ENCODE data around the gene ETHE1. TPM values are rescaled to one million over a fixed set of nuclear protein-coding genes. Genes with fewer than 3 reads are reported as not detected.

Gene ETHE1
- total RNA-seq, 1 donor from 2014 or later: 32.4 TPM

DNA sequence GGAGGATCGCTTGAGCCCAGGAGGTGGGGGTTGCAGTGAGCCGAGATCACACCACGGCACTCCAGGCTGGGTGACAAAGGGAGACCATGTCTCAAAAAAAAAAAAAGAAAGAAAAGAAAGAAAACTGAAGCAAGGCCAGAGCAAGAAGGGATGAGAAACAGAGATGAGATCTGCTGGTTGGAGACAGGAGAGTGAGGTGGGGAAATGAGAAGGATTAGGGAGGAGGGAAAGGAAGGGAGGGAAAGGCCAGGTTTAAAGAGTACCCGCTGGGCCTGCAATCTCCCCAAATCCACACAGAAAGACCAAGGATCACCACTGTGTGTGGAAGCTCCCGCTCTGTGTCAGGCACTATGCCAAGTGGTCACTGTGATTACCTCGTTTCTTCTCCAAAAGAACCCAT, 45.3 kb downstream of the ETHE1 start:
- Histone ChIP-seq H3K9me3 (ENCODE audit: control insufficient read depth in 3 of 3, low read length in 3 of 3) (no peaks in the 10 kb centered on the region), H3K4me3 (ENCODE audit: low read length in 3 of 3) (no peak overlapping the region), H3K27ac (ENCODE audit: low read depth, low read length) (no peak overlapping the region), H3K36me3 (ENCODE audit: control insufficient read depth in 3 of 3, insufficient read depth in 3 of 3, low read length in 3 of 3) (peaks cover 0 to 2% (median 0%) of the 10 kb centered on the region in 3 donors), H3K27me3 (ENCODE audit: control insufficient read depth in 3 of 3, insufficient read depth in 3 of 3, low read length in 3 of 3) (no peaks in the 10 kb centered on the region), H3K9ac (ENCODE audit: low read depth in 1 of 3, low read length in 3 of 3) (no peak overlapping the region), H3K4me1 (ENCODE audit: control insufficient read depth in 3 of 3, insufficient read depth in 3 of 3, low read length in 3 of 3) (no peaks in the 10 kb centered on the region)

DNA sequence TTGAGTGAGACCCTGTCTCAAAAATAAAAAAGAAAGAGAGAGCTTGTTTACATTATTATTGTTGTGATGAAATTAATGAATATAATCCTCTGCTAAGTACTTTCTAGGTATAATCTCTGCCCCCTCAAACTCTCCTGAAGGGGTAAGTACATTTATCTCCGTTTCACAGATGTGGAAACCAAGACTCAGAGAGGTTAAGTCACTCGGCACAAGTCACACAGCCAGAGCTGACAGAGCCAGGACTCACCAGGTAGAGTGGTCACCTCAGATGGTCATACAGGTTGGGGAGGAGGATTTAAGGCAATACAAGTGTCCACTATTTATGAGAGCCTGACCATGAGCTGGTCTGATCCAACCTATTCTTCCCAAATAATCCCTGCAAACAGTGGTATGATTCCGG, 46.4 kb downstream of the ETHE1 start:
- H3K27ac ChIP-seq (ENCODE audit: low read depth, low read length): no peak overlapping the region
- no peaks in the 10 kb centered on the region for H3K4me1 ChIP-seq (ENCODE audit: control insufficient read depth in 3 of 3, insufficient read depth in 3 of 3, low read length in 3 of 3)
- no peak overlapping the region for H3K9ac ChIP-seq (ENCODE audit: low read depth in 1 of 3, low read length in 3 of 3)
- H3K4me3 ChIP-seq (ENCODE audit: low read length in 3 of 3): no peak overlapping the region
- no peaks in the 10 kb centered on the region for H3K9me3 ChIP-seq (ENCODE audit: control insufficient read depth in 3 of 3, low read length in 3 of 3)
- H3K27me3 ChIP-seq (ENCODE audit: control insufficient read depth in 3 of 3, insufficient read depth in 3 of 3, low read length in 3 of 3): no peaks in the 10 kb centered on the region
- H3K36me3 ChIP-seq (ENCODE audit: control insufficient read depth in 3 of 3, insufficient read depth in 3 of 3, low read length in 3 of 3): peaks cover 0 to 2% (median 0%) of the 10 kb centered on the region in 3 donors

DNA sequence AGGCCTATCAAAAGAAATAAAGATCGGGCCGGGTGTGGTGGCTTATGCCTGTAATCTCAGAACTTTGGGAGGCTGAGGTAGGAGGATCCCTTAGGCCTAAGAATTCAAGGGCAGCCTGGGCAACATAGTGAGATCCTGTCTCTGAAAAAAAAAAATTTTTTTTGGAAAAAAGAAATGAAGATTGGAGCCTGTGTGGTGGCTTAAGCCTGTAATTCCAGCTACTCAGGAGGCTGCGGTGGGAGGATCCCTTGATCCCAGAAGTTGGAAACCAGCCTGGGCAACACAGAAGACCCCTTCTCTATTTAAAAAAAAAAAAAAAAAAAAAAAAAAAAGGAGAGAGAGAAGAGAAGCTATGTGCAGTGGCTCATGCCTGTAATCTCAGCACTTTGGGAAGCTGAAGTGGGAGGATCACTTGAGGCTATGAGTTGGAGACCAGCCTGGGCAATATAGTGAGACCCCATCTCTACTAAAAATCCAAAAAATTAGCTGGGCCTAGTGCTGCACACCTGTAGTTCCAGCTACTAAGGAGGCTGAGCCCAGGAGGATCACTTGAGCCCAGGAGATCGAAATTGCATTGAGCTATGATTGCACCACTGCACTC, 46.9 kb downstream of the ETHE1 start:
- Histone ChIP-seq H3K36me3 (ENCODE audit: control insufficient read depth in 3 of 3, insufficient read depth in 3 of 3, low read length in 3 of 3) (peaks cover 0 to 2% (median 0%) of the 10 kb centered on the region in 3 donors), H3K4me3 (ENCODE audit: low read length in 3 of 3) (no peak overlapping the region), H3K4me1 (ENCODE audit: control insufficient read depth in 3 of 3, insufficient read depth in 3 of 3, low read length in 3 of 3) (peaks cover 3 to 4% (median 3%) of the 10 kb centered on the region in 3 donors), H3K27ac (ENCODE audit: low read depth, low read length) (no peak overlapping the region), H3K9me3 (ENCODE audit: control insufficient read depth in 3 of 3, low read length in 3 of 3) (no peaks in the 10 kb centered on the region), H3K9ac (ENCODE audit: low read depth in 1 of 3, low read length in 3 of 3) (no peak overlapping the region), H3K27me3 (ENCODE audit: control insufficient read depth in 3 of 3, insufficient read depth in 3 of 3, low read length in 3 of 3) (no peaks in the 10 kb centered on the region)

DNA sequence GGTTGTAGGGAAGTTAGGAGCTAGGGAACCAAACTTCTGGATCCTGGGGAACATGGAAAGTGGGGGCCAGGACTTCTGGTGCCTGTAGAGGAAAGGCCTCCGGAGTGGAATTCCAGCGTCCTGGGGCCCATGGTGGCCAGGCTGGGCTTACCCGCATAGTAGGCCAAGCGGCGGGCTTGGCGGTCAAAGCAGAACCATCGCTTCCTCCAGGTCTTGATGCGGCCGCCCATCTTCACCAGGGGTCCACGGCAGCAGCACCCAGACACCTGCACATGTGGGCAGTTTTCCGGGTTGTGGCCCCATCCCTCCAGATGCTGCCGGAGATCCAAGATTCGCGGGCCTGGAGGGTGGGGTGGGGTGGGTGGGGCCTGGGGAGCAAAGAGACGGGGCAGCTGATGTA, 47.8 kb downstream of the ETHE1 start:
- no peak overlapping the region for H3K9ac ChIP-seq (ENCODE audit: low read depth in 1 of 3, low read length in 3 of 3)
- H3K4me1 ChIP-seq (ENCODE audit: control insufficient read depth in 3 of 3, insufficient read depth in 3 of 3, low read length in 3 of 3): peaks cover 3 to 9% (median 8%) of the 10 kb centered on the region in 3 donors
- H3K4me3 ChIP-seq (ENCODE audit: low read length in 3 of 3): no peak overlapping the region
- H3K27me3 ChIP-seq (ENCODE audit: control insufficient read depth in 3 of 3, insufficient read depth in 3 of 3, low read length in 3 of 3): no peaks in the 10 kb centered on the region
- H3K27ac ChIP-seq (ENCODE audit: low read depth, low read length): no peak overlapping the region
- peaks cover 0 to 2% (median 0%) of the 10 kb centered on the region in 3 donors for H3K36me3 ChIP-seq (ENCODE audit: control insufficient read depth in 3 of 3, insufficient read depth in 3 of 3, low read length in 3 of 3)
- H3K9me3 ChIP-seq (ENCODE audit: control insufficient read depth in 3 of 3, low read length in 3 of 3): no peaks in the 10 kb centered on the region

DNA sequence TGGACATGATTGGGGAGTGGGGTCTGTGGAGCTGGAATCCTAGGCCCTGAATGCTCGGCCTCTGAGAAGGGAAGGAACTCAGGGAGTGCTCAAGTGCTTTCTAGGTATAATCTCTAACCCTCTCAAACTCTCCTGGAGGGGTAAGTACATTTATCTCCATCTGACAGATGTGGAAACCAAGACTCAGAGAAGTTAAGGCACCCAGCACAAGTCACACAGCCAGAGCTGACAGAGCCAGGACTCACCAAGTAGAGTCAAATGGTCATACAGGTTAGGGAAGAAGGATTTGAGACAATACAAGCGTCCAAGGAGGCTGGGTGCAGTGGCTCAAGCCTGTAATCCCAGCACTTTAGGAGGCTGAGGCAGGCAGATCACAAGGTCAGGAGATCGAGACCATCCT, 48.7 kb downstream of the ETHE1 start:
- Histone ChIP-seq H3K9ac (ENCODE audit: low read depth in 1 of 3, low read length in 3 of 3) (no peak overlapping the region), H3K27me3 (ENCODE audit: control insufficient read depth in 3 of 3, insufficient read depth in 3 of 3, low read length in 3 of 3) (no peaks in the 10 kb centered on the region), H3K9me3 (ENCODE audit: control insufficient read depth in 3 of 3, low read length in 3 of 3) (no peaks in the 10 kb centered on the region), H3K4me3 (ENCODE audit: low read length in 3 of 3) (no peak overlapping the region), H3K36me3 (ENCODE audit: control insufficient read depth in 3 of 3, insufficient read depth in 3 of 3, low read length in 3 of 3) (peaks cover 0 to 2% (median 0%) of the 10 kb centered on the region in 3 donors), H3K4me1 (ENCODE audit: control insufficient read depth in 3 of 3, insufficient read depth in 3 of 3, low read length in 3 of 3) (peaks cover 3 to 9% (median 8%) of the 10 kb centered on the region in 3 donors), H3K27ac (ENCODE audit: low read depth, low read length) (no peak overlapping the region)

DNA sequence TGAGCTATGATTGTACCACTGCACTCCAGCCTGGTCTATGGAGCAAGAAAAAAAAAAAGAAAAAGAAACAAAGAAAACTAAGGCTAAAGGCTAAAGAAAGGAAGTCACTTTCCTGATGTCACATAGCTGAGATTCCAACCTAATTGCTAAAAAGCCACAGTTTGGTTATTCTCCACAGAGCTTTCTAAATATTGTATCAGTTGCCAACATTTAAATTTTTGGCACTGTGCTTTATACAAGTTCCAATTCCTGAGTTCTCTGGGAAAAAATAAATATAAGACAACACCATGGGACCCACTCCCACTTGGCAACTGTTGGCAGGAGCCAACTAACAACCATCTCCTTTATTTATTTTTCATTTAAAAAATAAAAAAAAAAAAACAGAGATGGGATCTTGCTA, 50.4 kb downstream of the ETHE1 start:
- Histone ChIP-seq H3K27ac (ENCODE audit: low read depth, low read length) (no peak overlapping the region), H3K9me3 (ENCODE audit: control insufficient read depth in 3 of 3, low read length in 3 of 3) (no peaks in the 10 kb centered on the region), H3K27me3 (ENCODE audit: control insufficient read depth in 3 of 3, insufficient read depth in 3 of 3, low read length in 3 of 3) (no peaks in the 10 kb centered on the region), H3K4me3 (ENCODE audit: low read length in 3 of 3) (no peak overlapping the region), H3K36me3 (ENCODE audit: control insufficient read depth in 3 of 3, insufficient read depth in 3 of 3, low read length in 3 of 3) (peaks cover 0 to 2% (median 0%) of the 10 kb centered on the region in 3 donors), H3K4me1 (ENCODE audit: control insufficient read depth in 3 of 3, insufficient read depth in 3 of 3, low read length in 3 of 3) (peaks cover 3 to 9% (median 8%) of the 10 kb centered on the region in 3 donors), H3K9ac (ENCODE audit: low read depth in 1 of 3, low read length in 3 of 3) (no peak overlapping the region)

DNA sequence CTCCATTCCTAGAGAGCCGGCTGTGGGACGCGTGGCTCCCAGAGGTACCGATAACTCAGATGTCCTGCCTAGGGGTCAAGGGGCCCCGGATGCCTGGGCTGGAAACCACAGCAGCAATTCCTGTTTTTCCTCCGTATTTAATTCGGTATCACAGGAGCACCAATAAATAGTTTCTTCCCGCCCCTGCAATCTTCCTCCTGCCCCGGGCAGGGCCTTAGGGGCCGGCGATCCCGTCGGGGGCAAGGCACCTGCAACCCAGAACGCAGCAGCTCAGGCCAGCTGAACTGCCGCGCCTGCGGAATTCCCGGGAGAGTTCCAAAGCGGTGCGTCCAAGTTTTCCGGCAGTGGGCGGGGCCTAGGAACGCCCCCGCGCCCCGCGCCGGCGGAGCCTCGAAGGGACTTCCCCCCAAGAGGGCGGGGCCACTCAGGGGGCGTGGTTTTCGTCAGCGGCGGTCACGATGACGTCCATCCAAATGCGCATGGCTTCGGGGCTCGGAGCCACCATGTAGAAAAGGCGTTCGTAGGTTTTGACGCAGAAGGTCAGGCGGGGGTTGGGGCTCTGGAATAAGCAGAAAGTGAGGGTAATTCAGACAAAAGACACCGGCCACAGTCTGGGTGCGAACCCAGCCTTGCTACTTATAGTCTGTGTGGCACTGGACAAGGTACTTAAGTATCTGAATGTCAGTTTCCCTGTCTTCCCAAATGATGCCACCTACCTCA, 51.9 kb downstream of the ETHE1 start:
- H3K4me3 ChIP-seq (ENCODE audit: low read length in 3 of 3): peak overlapping the region; percentile 63 to 73 (median 70)
- H3K9ac ChIP-seq (ENCODE audit: low read depth in 1 of 3, low read length in 3 of 3): peak overlapping the region in 2 of 3 donors; percentile 46 to 60
- H3K9me3 ChIP-seq (ENCODE audit: control insufficient read depth in 3 of 3, low read length in 3 of 3): no peaks in the 10 kb centered on the region
- H3K4me1 ChIP-seq (ENCODE audit: control insufficient read depth in 3 of 3, insufficient read depth in 3 of 3, low read length in 3 of 3): peaks cover 3 to 9% (median 8%) of the 10 kb centered on the region in 3 donors
- H3K27ac ChIP-seq (ENCODE audit: low read depth, low read length): peak overlapping the region; percentile 59
- H3K36me3 ChIP-seq (ENCODE audit: control insufficient read depth in 3 of 3, insufficient read depth in 3 of 3, low read length in 3 of 3): peaks cover 0 to 2% (median 0%) of the 10 kb centered on the region in 3 donors
- no peaks in the 10 kb centered on the region for H3K27me3 ChIP-seq (ENCODE audit: control insufficient read depth in 3 of 3, insufficient read depth in 3 of 3, low read length in 3 of 3)

DNA sequence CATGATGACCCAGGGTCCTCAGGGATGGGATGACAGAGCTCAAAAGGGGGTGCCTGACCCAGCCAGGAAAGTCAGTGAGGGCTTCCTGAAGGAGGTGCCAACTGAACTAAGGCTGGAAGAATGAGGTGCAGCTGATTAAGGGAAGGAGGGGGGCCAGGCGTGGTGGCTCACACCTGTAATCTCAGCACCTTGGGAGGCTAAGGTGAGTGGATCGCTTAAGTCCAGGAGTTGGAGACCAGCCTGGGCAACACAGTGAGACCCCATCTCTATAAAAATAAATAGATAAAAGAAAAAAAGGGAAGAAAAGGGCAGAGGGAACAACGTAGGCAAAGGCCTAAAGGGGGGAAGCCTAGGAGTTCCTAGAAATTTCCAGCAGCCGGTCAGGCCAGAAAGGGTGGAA, 52.5 kb downstream of the ETHE1 start:
- H3K9ac ChIP-seq (ENCODE audit: low read depth in 1 of 3, low read length in 3 of 3): peak overlapping the region in 1 of 3 donors; percentile 60
- no peak overlapping the region for H3K27ac ChIP-seq (ENCODE audit: low read depth, low read length)
- peaks cover 0 to 2% (median 0%) of the 10 kb centered on the region in 3 donors for H3K36me3 ChIP-seq (ENCODE audit: control insufficient read depth in 3 of 3, insufficient read depth in 3 of 3, low read length in 3 of 3)
- H3K4me3 ChIP-seq (ENCODE audit: low read length in 3 of 3): no peak overlapping the region
- no peaks in the 10 kb centered on the region for H3K9me3 ChIP-seq (ENCODE audit: control insufficient read depth in 3 of 3, low read length in 3 of 3)
- no peaks in the 10 kb centered on the region for H3K27me3 ChIP-seq (ENCODE audit: control insufficient read depth in 3 of 3, insufficient read depth in 3 of 3, low read length in 3 of 3)
- peaks cover 3 to 9% (median 8%) of the 10 kb centered on the region in 3 donors for H3K4me1 ChIP-seq (ENCODE audit: control insufficient read depth in 3 of 3, insufficient read depth in 3 of 3, low read length in 3 of 3)

DNA sequence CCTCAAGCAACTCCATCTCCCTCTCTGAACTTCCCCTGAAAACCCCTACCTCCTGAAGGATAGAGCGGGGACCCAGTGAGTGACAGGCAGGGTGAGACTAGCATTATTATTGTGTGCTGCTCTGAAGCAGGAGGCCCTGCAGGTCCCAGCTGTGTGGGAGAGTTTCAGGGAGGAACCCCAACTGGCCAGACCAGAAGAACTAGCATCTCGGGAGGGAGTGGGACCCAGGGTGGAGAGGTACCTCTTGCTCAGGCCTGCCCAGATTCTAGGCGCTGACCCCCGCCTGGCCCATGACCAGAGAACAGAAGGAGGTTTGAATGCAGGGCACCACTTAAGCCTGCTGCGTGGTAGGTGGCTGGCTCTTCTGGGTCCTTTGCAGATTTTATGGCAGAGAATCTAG, 55.9 kb downstream of the ETHE1 start:
- H3K9ac ChIP-seq (ENCODE audit: low read depth in 1 of 3, low read length in 3 of 3): no peak overlapping the region
- H3K4me3 ChIP-seq (ENCODE audit: low read length in 3 of 3): no peak overlapping the region
- H3K36me3 ChIP-seq (ENCODE audit: control insufficient read depth in 3 of 3, insufficient read depth in 3 of 3, low read length in 3 of 3): no peaks in the 10 kb centered on the region
- H3K4me1 ChIP-seq (ENCODE audit: control insufficient read depth in 3 of 3, insufficient read depth in 3 of 3, low read length in 3 of 3): peaks cover 3 to 9% (median 8%) of the 10 kb centered on the region in 3 donors
- no peak overlapping the region for H3K27ac ChIP-seq (ENCODE audit: low read depth, low read length)
- peaks cover under 1 to 6% (median 1%) of the 10 kb centered on the region in 3 donors for H3K27me3 ChIP-seq (ENCODE audit: control insufficient read depth in 3 of 3, insufficient read depth in 3 of 3, low read length in 3 of 3)
- H3K9me3 ChIP-seq (ENCODE audit: control insufficient read depth in 3 of 3, low read length in 3 of 3): no peaks in the 10 kb centered on the region

DNA sequence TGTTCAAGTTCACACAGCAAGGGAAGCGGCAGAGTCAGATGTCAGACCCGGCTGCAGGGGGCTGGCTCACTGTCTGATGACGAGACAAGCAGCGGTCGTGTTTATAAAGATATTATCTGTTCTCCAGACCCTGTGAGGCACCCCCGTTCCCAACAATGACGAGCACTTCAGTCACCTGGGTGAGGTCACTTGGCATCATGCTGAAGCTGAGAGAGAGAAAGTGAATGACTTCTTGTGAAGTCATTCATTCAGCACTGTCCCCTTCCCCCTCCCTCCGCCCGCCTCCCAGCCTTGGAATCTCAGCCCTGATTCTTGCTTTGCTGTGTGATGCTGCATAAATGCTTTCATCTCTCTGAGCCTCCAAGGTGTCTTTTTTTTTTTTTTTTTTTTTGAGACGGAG, 56.7 kb downstream of the ETHE1 start:
- H3K9me3 ChIP-seq (ENCODE audit: control insufficient read depth in 3 of 3, low read length in 3 of 3): no peaks in the 10 kb centered on the region
- H3K4me1 ChIP-seq (ENCODE audit: control insufficient read depth in 3 of 3, insufficient read depth in 3 of 3, low read length in 3 of 3): peaks cover under 1 to 7% (median 6%) of the 10 kb centered on the region in 3 donors
- no peak overlapping the region for H3K9ac ChIP-seq (ENCODE audit: low read depth in 1 of 3, low read length in 3 of 3)
- H3K4me3 ChIP-seq (ENCODE audit: low read length in 3 of 3): no peak overlapping the region
- H3K27me3 ChIP-seq (ENCODE audit: control insufficient read depth in 3 of 3, insufficient read depth in 3 of 3, low read length in 3 of 3): peaks cover 8 to 14% (median 9%) of the 10 kb centered on the region in 3 donors
- no peaks in the 10 kb centered on the region for H3K36me3 ChIP-seq (ENCODE audit: control insufficient read depth in 3 of 3, insufficient read depth in 3 of 3, low read length in 3 of 3)
- H3K27ac ChIP-seq (ENCODE audit: low read depth, low read length): no peak overlapping the region

Measured in skeletal muscle tissue (tissue), 4 donors.